Sigmoid colon (tissue), 7 donors: ENCODE measurements around the gene ID3. TPM values are rescaled to one million over a fixed set of nuclear protein-coding genes. Genes with fewer than 3 reads are reported as not detected.

ENCODE experiments used
- DNase-seq: peaks from one replicate; pipeline ENCODE4 v3.0.0-alpha.2; 2019
- H3K27ac ChIP-seq, 4 donors: fragments of 200-600 bp; sonication (generic); one replicate each; pipeline ENCODE4 v1.5.1; 2016 to 2019; ENCODE audit warnings: mild to moderate bottlenecking in 1 of 4
- H3K27me3 ChIP-seq, 3 donors: fragments of 200-600 bp; sonication (generic); one replicate each; pipeline ENCODE4 v1.5.1; 2019; ENCODE audit warnings: mild to moderate bottlenecking in 1 of 3
- H3K36me3 ChIP-seq, 4 donors: fragments of 200-600 bp; sonication (generic); one replicate each; pipeline ENCODE4 v1.5.1; 2016 to 2019
- H3K4me1 ChIP-seq, 4 donors: fragments of 200-600 bp; sonication (generic); one replicate each; pipeline ENCODE4 v1.5.1; 2017 to 2019
- H3K4me3 ChIP-seq, 4 donors: fragments of 200-600 bp; sonication (generic); one replicate each; pipeline ENCODE4 v1.5.1; 2017 to 2019; ENCODE audit warnings: mild to moderate bottlenecking in 2 of 4, moderate library complexity in 1 of 4
- H3K9me3 ChIP-seq, 4 donors: fragments of 200-600 bp in 3 of 4; sonication (generic) in 3 of 4; one replicate each; pipeline versions ENCODE4 v1.5.1 to v1.6.1; 2013 to 2019
- EP300 ChIP-seq, 4 donors: sonication (generic); formaldehyde crosslinking; IDR thresholded peaks; one replicate each; pipeline ENCODE4 v1.6.1; 2017; ENCODE audit warnings: antibody characterized with exemption in 4 of 4
- POLR2A ChIP-seq, 2 donors: fragments of 450-650 bp; IDR thresholded peaks; one replicate each; pipeline ENCODE4 v1.6.1; 2016; ENCODE audit warnings: antibody characterized with exemption in 2 of 2, mild to moderate bottlenecking in 2 of 2, moderate library complexity in 2 of 2
- POLR2AphosphoS5 ChIP-seq, 4 donors: sonication (generic); formaldehyde crosslinking; IDR thresholded peaks; one replicate each; pipeline ENCODE4 v1.6.1; 2017; ENCODE audit warnings: antibody characterized with exemption in 4 of 4
- WGBS, 2 donors: extraction: QIAGEN DNeasy Blood & Tissue Kit; methylation state at CpG; one replicate each; pipeline ENCODE4 v1.1.7; 2013; 5-methylcytosine and 5-hydroxymethylcytosine counted together
- intact Hi-C: fragments of 100-400 bp; cut with DNase I; formaldehyde crosslinking; loops from one replicate; pipeline ENCODE4 v1.15.1; 2023
- polyA plus RNA-seq, 3 donors: library from polyadenylated mRNA; stranded (reverse); fragments of 200-250 nt; gene quantifications; one replicate each; pipeline ENCODE4 v1.2.3, GENCODE V29; 2013
- total RNA-seq, 4 donors: library from RNA; depleted of rRNA; stranded (reverse); fragments of >200 nt; gene quantifications; one replicate each; pipeline ENCODE4 v1.1.0, GENCODE V29; 2016
- TF ChIP-seq, protein P1 (sequence below), 4 experiments: fragments of 450-650 bp in 3 of 4; fragments of 200-600 bp in 1 of 4; IDR thresholded peaks; one replicate each; pipeline ENCODE4 v1.5.1; 2016 to 2019; ENCODE audit warnings: antibody characterized with exemption in 4 of 4, mild to moderate bottlenecking in 3 of 4, moderate library complexity in 2 of 4
- donor health status: healthy with polysubstance abuse.
- donor health status: Bipolar disorder and iron deficiency.
- donor health status: healthy.

The ID3 gene
- total and polyA plus RNA-seq, 7 donors = 72.1 to 232 (median 114) TPM

DNA sequence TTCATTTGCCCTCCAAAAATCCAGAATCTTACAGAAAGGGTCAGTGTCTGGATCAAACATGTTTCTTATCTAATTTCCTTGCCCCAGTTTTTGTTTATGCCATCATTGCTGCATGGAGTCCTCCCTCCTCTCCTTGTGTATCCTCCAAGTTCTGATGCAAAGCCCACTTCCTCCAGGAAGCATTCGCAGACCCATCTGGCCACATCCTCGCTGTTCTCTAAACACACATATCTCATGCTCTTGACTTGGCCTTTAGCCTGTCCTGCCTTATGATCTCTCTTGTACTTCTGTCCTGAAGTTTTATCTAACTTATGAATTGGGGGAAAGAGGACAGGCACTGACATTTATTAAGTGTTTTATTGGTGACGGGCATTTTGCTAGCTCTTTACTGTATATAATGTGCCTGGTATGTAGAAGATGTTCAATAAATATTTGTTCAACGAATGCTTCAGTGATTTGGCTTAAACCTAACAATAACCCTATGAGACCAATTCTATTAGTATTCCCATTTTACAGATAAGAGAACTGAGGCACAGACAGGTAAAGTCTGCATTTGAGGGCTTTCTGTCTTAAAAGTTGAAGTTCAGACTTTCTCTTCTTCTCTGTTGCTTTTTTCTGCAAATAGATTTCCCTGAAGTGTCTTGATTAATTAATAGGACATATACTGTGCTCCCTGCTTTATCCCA is 19.2 kb upstream of the ID3 start:
- Histone ChIP-seq H3K4me1 (peaks cover 3 to 36% (median 33%) of the 10 kb centered on the region in 4 donors), H3K36me3 (no peaks in the 10 kb centered on the region), H3K4me3 (no peak overlapping the region), H3K27me3 (no peaks in the 10 kb centered on the region), H3K27ac (peak overlapping the region; percentile 78 to 85 (median 84)), H3K9me3 (no peaks in the 10 kb centered on the region)
- WGBS, 2 donors = 61 to 81% methylated on average over 4 of the region's 4 CpGs
- intact Hi-C loops = no loop called here
- DNase-seq = no peak
- TF ChIP-seq POLR2A (IDR thresholded peaks at IDR 0.05) (no peak), POLR2AphosphoS5 (IDR thresholded peaks at IDR 0.05) (peak in 1 of 4 donors; percentile 16)

- H3K4me3 ChIP-seq = peak overlapping the region in 2 of 4 donors; percentile 7 to 8
- peak; percentile 76 for DNase-seq
- peak overlapping the region; percentile 78 to 85 (median 84) for H3K27ac ChIP-seq
- no peaks in the 10 kb centered on the region for H3K36me3 ChIP-seq
- peaks cover 3 to 36% (median 33%) of the 10 kb centered on the region in 4 donors for H3K4me1 ChIP-seq
- intact Hi-C loops = no loop called here
- peak in 2 of 4 donors; percentile 15 to 25 for TF ChIP-seq EP300 (IDR thresholded peaks at IDR 0.05)
- TF ChIP-seq, protein P1, sequence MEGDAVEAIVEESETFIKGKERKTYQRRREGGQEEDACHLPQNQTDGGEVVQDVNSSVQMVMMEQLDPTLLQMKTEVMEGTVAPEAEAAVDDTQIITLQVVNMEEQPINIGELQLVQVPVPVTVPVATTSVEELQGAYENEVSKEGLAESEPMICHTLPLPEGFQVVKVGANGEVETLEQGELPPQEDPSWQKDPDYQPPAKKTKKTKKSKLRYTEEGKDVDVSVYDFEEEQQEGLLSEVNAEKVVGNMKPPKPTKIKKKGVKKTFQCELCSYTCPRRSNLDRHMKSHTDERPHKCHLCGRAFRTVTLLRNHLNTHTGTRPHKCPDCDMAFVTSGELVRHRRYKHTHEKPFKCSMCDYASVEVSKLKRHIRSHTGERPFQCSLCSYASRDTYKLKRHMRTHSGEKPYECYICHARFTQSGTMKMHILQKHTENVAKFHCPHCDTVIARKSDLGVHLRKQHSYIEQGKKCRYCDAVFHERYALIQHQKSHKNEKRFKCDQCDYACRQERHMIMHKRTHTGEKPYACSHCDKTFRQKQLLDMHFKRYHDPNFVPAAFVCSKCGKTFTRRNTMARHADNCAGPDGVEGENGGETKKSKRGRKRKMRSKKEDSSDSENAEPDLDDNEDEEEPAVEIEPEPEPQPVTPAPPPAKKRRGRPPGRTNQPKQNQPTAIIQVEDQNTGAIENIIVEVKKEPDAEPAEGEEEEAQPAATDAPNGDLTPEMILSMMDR (IDR thresholded peaks at IDR 0.05) = no peak
- TF ChIP-seq POLR2AphosphoS5 (IDR thresholded peaks at IDR 0.05) = peak; percentile 45 to 81 (median 78)
- no peak for TF ChIP-seq POLR2A (IDR thresholded peaks at IDR 0.05)
- no peaks in the 10 kb centered on the region for H3K27me3 ChIP-seq
- WGBS, 2 donors = 39 to 70% methylated on average over 11 of the region's 11 CpGs
- no peaks in the 10 kb centered on the region for H3K9me3 ChIP-seq
These were observed 18.0 kb upstream of the ID3 start for GRCh38 chr1:23577056-23578004.

GRCh38 chr1:23576338-23577055 is 17.2 kb upstream of the ID3 start:
- 84% methylated on average over 7 of the region's 7 CpGs for WGBS, 2 donors
- no peaks in the 10 kb centered on the region for H3K27me3 ChIP-seq
- intact Hi-C loops = no loop called here

GRCh38 chr1:23575226-23575810 is 16.0 kb upstream of the ID3 start:
- TF ChIP-seq, protein P1 (IDR thresholded peaks at IDR 0.05) = no peak
- TF ChIP-seq POLR2AphosphoS5 (IDR thresholded peaks at IDR 0.05) = no peak
- Histone ChIP-seq H3K36me3 (no peaks in the 10 kb centered on the region), H3K27me3 (no peaks in the 10 kb centered on the region), H3K27ac (peak overlapping the region; percentile 78 to 85 (median 84)), H3K4me3 (no peak overlapping the region), H3K9me3 (no peaks in the 10 kb centered on the region), H3K4me1 (peaks cover 3 to 36% (median 33%) of the 10 kb centered on the region in 4 donors)
- 78 to 89% methylated on average over 5 of the region's 5 CpGs for WGBS, 2 donors
- intact Hi-C loops = no loop called here
- no peak for DNase-seq

More at GRCh38 chr1:23576338-23577055, 17.2 kb upstream of the ID3 start:
- Histone ChIP-seq H3K4me3 (peak overlapping the region in 1 of 4 donors; percentile 8), H3K27ac (peak overlapping the region; percentile 78 to 85 (median 84)), H3K4me1 (peaks cover 3 to 36% (median 33%) of the 10 kb centered on the region in 4 donors), H3K36me3 (no peaks in the 10 kb centered on the region), H3K9me3 (no peaks in the 10 kb centered on the region)
- TF ChIP-seq, protein P1 (IDR thresholded peaks at IDR 0.05) = no peak
- TF ChIP-seq POLR2A (IDR thresholded peaks at IDR 0.05) (no peak), POLR2AphosphoS5 (IDR thresholded peaks at IDR 0.05) (no peak), EP300 (IDR thresholded peaks at IDR 0.05) (no peak)
- DNase-seq = no peak
